Measurements from ENCODE around the gene MTA1.

The MTA1 gene

DNA sequence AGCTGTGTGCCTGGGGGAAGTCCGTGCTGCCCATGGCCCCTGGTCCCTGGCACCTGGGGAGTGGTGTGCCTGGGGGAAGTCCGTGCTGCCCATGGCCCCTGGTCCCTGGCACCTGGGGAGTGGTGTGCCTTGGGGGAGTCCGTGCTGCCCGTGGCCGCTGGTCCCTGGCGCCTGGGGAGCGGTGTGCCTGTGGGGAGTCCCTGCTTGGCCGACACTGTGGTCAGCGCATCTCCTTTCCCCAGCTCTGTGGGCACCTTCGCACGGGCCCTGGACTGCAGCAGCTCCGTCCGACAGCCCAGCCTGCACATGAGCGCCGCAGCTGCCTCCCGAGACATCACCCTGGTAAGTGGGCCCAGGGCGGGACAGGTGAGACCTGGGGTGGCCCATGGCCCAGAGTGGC is 40.5 kb downstream of the MTA1 start:
- no peak for DNase-seq (ENCODE audit: low read depth in 2 of 3, low spot score in 1 of 3)

DNA sequence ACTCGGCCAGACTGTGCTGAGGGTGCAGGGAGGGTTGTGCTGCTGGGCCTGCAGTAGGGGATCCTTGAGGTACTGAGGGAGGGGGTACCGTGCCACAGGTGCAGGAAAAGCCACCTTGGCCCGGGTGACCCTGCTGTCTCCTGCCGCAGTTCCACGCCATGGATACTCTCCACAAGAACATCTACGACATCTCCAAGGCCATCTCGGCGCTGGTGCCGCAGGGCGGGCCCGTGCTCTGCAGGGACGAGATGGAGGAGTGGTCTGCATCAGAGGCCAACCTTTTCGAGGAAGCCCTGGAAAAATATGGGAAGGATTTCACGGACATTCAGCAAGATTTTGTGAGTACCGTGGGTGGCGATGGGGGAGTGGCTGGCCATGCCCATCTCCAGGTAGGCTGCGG is 41.0 kb downstream of the MTA1 start:
- DNase-seq (ENCODE audit: low read depth in 2 of 3, low spot score in 1 of 3), result no peak

DNA sequence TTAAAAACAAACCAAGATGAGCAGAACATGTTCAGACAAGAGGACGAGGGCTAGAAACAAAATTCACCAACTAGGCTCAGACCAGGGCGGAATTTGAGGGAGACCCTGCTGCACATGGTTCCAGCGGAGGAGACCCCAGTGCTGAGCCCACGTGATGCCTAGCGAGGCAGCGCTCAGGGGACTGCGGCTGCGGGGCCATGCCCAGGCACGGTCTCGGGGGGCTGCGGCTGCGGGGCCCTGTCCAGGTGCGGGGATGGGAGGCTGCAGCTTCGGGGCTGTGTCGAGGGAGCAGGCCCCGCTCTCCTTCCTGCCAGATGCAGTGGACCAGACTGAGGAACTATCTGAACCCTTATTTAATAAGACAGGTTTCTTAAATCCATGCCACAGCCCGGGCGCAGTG is 42.3 kb downstream of the MTA1 start:
- no peak for DNase-seq (ENCODE audit: low read depth in 2 of 3, low spot score in 1 of 3)

DNA sequence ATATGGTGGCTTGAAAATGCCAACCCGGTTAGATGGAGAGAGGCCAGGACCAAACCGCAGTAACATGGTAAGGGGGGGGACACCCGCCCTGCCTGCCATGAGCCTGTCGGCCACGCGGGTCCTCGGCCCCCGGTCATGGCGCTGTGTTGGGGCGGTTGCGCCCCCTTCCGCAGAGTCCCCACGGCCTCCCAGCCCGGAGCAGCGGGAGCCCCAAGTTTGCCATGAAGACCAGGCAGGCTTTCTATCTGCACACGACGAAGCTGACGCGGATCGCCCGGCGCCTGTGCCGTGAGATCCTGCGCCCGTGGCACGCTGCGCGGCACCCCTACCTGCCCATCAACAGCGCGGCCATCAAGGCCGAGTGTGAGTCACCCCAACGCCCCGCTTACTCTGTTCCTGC is 44.9 kb downstream of the MTA1 start:
- DNase-seq (ENCODE audit: low read depth in 2 of 3, low spot score in 1 of 3), result no peak

DNA sequence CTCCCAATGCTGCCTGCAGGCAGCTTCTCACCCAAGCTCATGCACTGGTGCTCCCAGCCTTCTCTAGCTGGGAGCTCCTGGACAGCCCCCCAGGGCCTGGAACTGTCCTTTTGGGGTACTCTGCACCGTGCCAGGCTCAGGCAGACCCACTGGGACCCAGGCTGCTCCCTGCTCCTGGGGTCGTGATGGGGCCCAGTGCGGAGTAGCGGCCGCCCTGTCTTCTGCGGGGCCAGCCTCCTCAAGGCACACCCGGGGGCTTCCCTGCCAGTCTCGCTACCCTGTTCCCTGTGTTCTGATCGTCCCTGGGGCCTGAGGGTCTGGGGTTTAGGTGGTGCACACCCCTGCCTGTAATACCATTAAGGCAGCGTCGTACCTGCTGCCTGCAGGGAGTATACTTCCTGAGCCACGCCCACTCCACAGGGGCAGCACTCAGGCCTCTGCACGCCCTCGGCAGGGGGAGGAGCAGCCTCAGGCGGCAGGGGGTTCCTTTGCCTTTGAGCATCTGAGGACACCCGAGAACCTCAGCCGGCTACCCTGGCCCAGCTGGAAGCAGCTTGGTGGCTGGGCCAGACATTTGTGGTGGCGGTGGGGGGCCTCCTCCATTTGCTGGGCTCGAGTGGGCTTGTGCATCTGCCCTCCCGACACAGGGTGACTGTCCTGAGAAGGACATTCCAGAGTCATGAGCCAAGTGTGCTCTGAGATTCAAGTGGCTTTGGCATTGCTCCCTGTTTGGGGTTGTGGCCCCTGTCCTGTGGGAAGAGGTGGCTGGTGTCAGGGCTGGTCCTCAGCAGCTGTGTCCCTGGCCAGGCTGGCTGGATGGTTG is 45.8 kb downstream of the MTA1 start:
- no peak for DNase-seq (ENCODE audit: low read depth in 2 of 3, low spot score in 1 of 3)

DNA sequence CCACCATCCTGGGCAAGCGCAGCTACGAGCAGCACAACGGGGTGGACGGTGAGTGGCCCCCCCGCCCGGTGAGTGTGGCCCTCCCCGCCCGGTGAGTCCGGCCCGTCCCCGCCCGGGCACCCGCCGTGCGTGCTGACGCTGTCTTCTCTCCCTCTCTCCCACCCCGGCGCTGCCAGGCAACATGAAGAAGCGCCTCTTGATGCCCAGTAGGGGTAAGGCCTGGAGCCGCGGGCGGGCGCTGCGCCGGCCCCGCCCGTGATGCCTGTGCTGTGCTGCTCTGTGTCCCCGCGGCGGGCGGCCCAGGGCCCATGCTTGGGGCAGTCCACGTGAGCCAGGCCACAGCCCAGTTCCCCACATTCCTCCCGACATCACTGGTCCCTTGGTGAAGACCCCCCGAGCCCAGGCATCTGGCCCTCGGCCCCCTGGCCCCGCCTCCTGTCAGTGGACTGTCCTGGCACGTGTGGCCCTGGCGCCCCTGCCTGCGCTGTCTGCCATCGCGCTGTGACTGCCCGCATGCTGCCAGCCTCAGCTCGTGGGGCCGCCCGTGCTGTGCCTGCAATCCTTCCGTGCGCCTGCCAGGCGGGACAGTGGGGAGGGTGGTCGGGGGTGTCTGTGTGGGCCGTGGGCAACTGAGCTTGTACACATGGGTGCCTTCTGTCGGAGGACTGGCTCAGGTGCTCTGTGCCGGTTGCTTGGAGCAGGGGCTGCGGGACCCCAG is 47.1 kb downstream of the MTA1 start:
- DNase-seq (ENCODE audit: low read depth in 2 of 3, low spot score in 1 of 3), result no peak

DNA sequence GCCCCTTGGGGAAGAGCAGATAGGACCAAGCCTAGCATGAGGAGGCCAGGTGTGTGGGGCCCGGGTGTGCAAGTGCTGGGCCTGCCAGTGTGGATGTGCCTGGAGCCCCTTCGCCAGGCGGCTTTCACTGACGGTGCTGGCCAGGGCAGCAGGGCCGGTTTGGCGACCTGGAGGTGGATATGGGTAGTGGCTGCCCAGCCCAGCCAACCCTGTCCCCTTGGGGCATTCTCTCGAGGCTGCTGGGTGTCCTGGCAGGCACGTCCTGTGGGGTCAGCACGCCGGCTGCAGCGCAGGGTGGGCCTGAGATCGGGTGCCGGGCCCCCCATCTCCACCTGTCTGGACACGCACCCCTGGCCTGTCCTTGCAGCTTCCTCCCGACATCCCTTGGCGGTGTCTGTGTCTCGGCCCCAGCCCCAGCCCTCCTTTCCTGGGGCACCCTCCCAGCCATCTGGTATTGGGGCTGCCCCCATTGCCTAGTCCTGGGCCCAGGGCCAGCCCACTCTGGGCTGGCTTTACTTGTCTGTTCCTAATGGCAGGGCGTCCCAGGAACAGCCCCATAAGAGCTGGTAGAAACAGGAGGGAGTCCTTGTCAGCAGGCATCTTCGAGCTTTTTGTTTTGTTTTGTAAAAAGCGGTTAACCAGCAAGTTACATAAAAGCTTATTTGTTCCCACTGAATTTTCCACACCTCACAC is 47.8 kb downstream of the MTA1 start:
- DNase-seq (ENCODE audit: low read depth in 2 of 3, low spot score in 1 of 3), result no peak

DNA sequence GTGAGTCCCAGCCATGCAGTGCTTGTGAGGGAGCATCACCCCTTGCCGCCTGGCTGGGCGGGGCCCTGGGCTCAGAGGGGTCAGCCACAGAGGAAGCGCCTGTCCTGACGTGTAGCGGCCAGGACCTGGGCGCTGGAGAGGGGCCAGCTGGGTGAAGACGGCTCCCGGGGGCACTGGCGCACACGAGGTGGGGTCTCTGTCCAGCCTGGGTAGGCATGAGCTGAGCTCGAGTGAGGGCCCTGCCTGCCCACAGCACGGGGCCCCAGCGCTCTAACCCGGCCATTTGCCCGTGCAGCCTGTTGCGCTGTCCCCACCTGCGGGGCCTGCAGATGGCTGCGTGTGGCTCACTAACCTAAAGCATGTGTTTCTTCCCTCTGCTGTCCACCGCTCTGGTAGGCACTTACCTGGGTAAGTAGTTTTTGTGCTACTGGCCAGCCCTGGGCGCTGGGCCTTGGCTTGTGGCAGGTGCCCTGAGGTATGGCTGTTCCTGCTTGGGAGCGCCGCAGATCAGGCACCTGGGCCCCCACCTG is 48.4 kb downstream of the MTA1 start:
- DNase-seq (ENCODE audit: low read depth in 2 of 3, low spot score in 1 of 3), result no peak

DNA sequence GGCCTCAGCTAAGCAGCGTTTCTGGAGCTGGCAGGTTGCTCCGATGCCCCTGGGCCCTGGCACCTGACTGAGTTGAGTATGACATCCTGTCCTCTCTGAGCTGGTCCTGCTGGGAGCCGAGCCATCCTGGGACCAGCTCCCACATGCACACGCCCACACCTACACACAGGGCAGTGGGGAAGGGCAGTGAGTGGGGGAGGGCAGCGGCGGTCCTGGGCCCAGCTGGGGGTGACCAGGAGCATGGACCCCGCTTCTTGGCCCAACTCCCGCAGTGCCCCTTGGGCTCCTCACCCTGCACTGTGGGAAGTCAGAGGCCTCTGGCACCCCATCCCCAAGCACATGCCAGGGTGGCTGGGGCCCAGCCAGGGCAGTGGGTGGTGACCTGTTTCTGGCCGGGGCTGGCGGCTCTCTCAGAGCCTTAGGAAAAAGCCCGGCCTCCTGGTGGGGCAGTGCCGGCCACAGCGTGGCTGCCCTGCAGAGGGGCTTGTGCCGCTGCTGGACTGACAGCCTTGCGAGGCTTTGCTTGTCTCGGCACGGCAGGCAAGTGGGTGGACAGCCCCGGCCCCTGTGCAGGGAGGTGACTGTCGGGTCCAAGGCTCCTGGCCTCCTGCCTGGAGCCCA is 49.1 kb downstream of the MTA1 start:
- no peak for DNase-seq (ENCODE audit: low read depth in 2 of 3, low spot score in 1 of 3)

DNA sequence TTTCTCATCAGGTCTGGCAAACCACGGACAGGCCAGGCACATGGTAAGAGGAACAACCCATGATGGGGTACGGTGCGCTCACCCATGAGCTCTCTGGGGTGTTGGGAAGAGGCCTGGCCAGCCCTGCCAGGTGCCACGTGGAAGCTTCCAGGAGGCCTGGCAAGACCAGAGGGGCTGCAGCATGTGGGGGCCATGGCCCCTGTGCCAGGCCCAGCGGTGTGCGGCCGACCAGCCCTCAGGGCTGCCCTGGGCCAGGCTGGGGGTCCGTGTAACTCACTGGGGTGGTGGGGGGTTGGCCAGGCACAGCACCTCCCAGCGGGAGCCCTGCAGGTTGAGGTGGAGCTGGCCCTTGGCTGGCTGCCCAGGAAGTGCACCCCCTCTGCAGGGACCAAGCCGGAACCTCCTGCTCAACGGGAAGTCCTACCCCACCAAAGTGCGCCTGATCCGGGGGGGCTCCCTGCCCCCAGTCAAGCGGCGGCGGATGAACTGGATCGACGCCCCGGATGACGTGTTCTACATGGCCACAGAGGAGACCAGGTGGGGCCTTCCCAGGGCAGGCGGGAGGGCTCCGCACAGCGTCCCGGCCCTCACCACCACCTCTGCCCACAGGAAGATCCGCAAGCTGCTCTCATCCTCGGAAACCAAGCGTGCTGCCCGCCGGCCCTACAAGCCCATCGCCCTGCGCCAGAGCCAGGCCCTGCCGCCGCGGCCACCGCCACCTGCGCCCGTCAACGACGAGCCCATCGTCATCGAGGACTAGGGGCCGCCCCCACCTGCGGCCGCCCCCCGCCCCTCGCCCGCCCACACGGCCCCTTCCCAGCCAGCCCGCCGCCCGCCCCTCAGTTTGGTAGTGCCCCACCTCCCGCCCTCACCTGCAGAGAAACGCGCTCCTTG is 50.1 kb downstream of the MTA1 start:
- DNase-seq (ENCODE audit: low read depth in 2 of 3, low spot score in 1 of 3), result no peak

DNA sequence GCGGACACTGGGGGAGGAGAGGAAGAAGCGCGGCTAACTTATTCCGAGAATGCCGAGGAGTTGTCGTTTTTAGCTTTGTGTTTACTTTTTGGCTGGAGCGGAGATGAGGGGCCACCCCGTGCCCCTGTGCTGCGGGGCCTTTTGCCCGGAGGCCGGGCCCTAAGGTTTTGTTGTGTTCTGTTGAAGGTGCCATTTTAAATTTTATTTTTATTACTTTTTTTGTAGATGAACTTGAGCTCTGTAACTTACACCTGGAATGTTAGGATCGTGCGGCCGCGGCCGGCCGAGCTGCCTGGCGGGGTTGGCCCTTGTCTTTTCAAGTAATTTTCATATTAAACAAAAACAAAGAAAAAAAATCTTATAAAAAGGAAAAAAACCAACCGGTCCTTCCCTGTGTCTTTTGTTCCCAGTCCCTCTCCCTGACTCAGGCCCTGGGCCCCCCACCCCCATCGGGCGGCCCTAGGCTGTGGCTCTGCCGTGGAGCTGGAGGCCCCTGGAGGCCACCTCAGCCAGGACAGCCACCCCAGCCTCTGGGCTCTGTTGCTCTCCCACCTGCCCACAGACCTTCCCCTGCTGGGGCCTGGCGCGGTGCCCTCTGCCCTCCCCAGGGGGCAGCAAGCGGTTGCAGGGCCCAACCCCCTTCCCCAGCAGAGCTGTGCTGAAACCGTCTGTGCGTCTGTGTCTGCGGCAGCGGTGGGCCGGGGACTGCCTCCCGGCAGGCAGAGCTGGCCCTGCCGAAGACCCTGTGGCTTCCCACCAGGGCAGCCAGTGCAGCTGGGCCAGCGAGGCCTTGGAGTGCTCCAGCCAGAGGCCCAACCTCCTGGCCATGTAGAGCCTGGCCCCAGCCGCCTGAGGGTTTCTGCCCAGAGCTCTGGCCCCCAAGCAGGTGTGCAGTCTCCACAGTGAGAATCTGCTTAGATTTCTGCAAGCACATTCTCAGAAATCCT is 51.0 kb downstream of the MTA1 start:
- DNase-seq (ENCODE audit: low read depth in 2 of 3, low spot score in 1 of 3), result no peak

DNA sequence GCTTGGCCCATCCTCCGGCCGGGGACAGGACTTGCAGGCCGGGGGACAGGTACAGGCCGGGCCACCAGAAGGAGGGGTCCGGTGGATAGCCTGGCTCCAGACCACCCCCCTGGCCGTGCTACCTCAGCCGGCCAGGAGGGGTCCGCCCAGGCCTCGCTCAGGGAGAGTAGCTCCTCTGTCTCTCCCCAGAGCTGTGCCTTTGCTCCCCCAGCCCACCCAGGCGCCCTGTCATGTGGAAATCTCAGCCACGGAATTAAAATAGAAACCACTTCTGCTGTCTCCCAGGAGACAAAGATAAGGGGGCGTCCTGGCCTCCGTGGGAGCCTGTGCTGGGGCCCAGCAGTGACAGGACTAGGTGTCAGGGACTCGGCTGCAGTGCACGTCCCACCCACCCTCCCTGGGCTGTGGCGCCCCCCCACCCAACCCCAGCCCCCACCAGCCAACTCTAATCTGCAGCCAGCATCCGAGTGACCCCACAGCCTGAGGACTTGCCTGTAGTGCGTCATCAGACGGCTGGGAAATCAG is 51.7 kb downstream of the MTA1 start:
- no peak for DNase-seq (ENCODE audit: low read depth in 2 of 3, low spot score in 1 of 3)

DNA sequence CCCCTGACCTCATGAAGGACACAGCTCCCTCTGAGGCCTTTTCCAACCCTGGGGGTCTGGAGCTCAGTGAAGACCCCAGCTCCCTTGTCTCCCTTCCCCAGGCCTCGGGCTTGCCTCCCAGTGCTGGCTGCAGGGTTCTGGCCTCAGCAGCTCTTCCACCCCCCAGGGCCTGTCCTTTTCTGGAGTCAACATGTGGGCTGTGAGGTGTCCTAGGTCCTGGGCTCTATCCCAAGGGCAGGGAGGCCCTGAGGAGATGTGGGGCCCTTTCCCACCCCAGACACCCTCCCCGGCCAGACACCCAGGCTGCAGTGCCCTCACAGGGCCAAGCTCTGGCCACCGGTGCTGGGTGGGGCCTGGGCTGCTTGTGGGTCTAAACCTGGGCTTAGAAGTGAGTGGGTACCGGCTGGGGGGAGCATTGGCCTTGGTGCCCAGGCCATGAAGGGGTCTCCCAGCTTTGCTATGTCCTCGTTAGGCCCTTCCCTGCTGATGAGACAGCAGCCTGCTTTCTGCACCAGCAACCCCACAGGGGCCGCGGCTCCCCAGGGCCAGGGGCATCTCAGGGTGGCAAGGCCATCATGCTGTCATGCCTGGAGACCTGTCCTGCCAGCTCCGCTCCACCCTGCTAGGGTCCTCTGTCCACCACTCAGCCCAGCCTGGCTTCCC is 52.3 kb downstream of the MTA1 start:
- no peak for DNase-seq (ENCODE audit: low read depth in 2 of 3, low spot score in 1 of 3)

DNA sequence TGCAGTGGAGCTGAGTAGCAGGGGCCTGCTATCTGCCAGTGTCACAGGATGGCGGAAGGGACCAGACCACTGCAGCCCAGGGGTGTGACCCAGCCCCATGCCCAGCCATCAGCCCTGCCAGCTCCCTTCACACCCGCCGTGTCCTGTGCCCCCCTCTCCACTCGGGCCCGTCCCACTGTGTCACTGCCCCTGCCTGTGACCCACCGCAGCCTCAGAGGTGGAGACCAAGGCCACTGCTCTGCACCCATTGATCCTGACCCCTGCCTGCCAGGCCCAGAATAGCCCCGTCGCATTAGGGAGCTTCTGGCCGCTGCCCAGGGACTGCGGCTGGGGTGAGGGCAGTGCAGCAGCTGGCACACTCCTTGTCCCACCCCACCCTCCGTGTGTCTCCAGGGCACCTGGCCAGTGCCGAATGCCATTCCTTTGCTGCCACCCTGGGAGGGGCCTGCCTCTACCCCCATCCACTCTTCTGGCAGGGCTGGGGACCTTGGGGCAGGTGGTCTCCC is 52.9 kb downstream of the MTA1 start:
- no peak for DNase-seq (ENCODE audit: low read depth in 2 of 3, low spot score in 1 of 3)

DNA sequence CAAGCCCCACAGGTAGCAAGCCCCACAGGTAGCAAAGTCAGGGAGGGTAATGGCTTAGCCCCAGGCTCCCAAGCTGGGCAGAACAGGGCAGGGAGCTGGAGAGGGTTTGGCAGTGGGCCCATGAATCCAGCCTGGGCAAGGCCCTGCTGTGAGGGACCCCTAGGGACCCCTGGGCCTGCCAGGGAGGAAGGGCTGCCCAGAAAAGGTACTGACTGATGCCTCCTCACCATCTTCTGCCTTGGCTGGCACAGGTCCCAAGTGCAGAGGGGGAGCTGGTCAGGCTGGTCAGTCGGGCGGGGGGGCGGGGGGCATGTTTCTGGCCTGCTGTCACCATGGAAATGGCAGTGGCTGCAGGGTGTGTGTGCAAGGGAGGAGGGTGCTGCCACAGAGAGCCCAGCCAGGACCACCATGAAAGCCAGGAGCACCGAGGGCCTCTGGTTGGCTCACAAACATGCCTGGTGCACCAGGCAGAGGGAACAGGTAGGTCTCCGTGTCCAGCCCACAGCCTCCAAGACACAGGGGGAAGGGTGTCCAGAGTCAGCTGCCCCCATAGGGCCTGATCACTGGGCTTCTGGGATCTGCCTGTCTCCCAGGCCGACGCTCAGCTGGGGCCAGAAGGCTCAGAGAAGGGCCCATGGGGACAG is 53.5 kb downstream of the MTA1 start:
- no peak for DNase-seq (ENCODE audit: low read depth in 2 of 3, low spot score in 1 of 3)

DNA sequence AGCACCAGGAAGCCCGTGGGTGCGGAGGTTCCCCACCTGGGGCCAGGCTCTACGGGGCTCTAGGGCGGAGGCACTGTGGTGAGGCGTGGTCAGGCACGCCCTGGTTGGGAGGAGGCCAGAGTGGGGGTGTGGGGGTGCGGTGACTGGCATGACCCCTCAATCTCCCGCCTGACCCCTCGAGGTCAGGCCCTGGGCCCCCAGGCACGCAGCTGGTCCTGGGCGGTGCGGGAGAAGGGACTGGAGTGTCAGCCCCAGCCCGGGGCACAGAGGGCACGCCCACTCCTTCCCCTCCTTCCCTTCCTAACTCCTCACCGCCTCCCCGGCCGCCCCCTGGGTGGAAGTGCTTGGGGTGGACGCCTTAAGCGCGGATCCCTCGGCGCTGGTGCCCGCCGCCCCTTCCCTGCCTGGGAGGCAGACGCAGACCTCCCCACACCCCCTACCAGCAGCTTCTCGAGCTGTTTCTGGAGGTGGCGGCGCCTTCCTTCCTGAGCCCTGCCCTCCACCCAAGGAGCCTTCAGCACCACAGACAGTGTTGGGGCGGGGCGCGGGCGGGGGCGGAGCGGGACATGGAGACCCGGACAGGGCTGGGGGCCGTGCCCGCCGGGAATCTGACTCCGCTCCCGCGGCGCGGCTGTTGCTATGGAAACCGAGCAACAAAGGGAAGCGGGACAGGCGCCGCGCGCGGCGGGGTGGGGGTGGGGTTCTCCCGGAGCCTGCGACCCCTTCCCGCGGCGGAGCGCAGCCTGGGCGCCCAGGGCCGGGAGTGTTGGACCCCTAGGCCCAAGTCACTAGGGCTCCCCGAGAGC is 54.3 kb downstream of the MTA1 start:
- peak in 1 of 3 donors; percentile 64 for DNase-seq (ENCODE audit: low read depth in 2 of 3, low spot score in 1 of 3)
